Mucosa of rectum (tissue), 2 donors: ENCODE measurements around the gene LRP2.

Experiments used
- H3K27ac ChIP-seq, 2 donors: one replicate each; pipeline ENCODE4 v1.7.0; 2013; ENCODE audit warnings: inconsistent platforms in 2 of 2, low read depth in 2 of 2, low read length in 2 of 2
- H3K27me3 ChIP-seq, 2 donors: one replicate each; pipeline ENCODE4 v1.7.0; 2013; ENCODE audit warnings: low read length in 2 of 2; ENCODE audit not compliant: control insufficient read depth in 2 of 2, insufficient read depth in 2 of 2
- H3K36me3 ChIP-seq, 2 donors: one replicate each; pipeline ENCODE4 v1.7.0; 2013; ENCODE audit warnings: low read length in 2 of 2; ENCODE audit not compliant: control insufficient read depth in 2 of 2, insufficient read depth in 2 of 2
- H3K4me1 ChIP-seq, 2 donors: one replicate each; pipeline ENCODE4 v1.7.0; 2013; ENCODE audit warnings: low read length in 2 of 2, mild to moderate bottlenecking in 1 of 2; ENCODE audit not compliant: control insufficient read depth in 2 of 2, insufficient read depth in 2 of 2
- H3K4me3 ChIP-seq, 2 donors: one replicate each; pipeline ENCODE4 v1.7.0; 2013; ENCODE audit warnings: low read length in 2 of 2
- H3K9ac ChIP-seq, 2 donors: one replicate each; pipeline ENCODE4 v1.7.0; 2013; ENCODE audit warnings: low read length in 2 of 2, low read depth in 1 of 2, mild to moderate bottlenecking in 1 of 2
- H3K9me3 ChIP-seq, 2 donors: one replicate each; pipeline ENCODE4 v1.7.0; 2013; ENCODE audit warnings: low read length in 2 of 2; ENCODE audit not compliant: control insufficient read depth in 2 of 2
- donor health status: healthy.
- donor health status: Normal muscosa, but diverticular disease.

Gene LRP2

DNA sequence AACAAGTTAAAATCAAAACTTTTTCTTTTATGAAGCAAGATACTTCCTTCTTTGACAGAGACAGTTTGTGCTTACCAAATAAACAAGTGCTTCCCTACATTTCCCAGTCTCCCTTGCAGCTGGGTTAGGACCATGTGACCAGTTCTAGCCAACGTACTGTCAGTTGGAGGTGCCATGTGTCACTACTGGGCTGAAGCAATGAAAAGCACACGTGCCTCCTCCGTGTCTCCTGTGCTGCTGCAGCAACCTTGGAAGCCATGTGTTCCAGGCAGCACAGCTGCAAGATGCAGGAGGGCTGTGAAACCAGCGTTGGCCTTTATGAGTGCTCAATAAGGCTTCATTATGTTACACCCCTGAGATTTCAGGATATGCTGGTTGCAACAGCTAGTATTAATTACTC lies 199.7 kb downstream of the LRP2 start:
- Histone ChIP-seq H3K27ac (no peak overlapping the region), H3K9me3 (no peaks in the 10 kb centered on the region), H3K4me1 (no peaks in the 10 kb centered on the region), H3K27me3 (no peaks in the 10 kb centered on the region), H3K9ac (no peak overlapping the region), H3K36me3 (no peaks in the 10 kb centered on the region), H3K4me3 (no peak overlapping the region)

DNA sequence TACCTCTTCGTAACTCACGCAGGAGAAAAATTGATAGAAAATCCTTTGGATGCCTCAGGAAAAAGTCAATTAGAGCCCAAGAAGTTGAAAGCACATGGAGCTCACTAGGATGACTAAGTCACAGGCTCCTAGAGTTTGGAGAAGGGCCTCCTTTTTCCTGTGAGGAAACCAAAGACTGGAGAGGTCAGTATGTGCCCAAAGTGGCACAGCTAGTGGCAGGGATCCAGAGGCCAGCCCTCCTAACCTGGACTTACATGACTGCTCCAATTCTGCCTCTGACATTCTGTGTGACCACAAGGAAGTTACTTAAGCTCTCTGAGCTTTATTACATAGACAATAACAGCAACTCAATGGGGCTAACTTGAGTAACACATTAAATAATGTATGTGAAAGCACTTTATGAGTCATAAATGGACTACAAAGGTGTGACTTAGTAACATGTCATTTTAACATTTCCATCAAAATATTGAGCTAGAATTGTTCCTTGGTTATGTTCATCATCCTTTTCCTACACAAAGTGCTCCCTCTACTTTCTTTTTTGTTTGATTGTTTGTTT lies 201.3 kb downstream of the LRP2 start:
- H3K9ac ChIP-seq = no peak overlapping the region
- no peak overlapping the region for H3K4me3 ChIP-seq
- H3K27me3 ChIP-seq = no peaks in the 10 kb centered on the region
- no peak overlapping the region for H3K27ac ChIP-seq
- no peaks in the 10 kb centered on the region for H3K9me3 ChIP-seq
- H3K36me3 ChIP-seq = no peaks in the 10 kb centered on the region
- H3K4me1 ChIP-seq = no peaks in the 10 kb centered on the region

DNA sequence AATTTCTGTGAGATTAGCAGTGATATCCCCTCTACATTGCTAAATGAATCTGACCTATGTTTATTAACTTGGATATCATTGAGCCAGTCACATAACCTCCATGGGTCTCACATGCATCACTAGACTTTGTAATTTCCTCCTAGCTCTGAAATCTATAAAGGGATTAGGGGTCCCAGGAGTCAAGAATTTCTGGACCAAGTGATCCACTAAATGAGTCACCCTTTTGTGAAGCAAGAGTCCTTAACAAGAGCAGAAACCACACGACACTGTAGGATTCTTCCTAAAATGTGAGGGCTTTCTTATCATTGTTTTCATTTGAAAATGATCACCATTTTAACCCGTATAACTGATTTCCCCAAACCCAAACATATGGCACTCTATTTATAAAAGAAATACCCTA lies 202.6 kb downstream of the LRP2 start:
- no peak overlapping the region for H3K9ac ChIP-seq
- no peaks in the 10 kb centered on the region for H3K36me3 ChIP-seq

DNA sequence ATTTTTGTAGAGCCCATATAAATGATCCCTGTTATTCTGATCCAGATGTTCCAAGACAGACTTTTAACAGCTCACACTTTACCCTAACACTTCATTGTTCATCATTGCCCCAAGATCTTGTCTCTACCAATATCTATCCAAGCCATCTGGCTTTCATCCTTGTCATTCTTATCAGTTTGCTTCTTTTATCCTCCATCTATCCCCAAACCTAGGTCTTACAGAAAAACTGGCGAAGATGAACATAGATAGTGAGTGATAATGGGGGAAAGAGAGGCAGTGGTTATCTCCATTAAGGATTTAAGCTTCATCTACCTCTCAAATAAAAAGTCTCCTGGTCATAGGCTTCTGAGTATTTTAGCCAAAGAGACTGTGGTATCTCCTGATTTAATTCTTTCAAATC lies 203.5 kb downstream of the LRP2 start:
- Histone ChIP-seq H3K36me3 (no peaks in the 10 kb centered on the region), H3K9me3 (no peaks in the 10 kb centered on the region), H3K4me3 (no peak overlapping the region), H3K4me1 (no peaks in the 10 kb centered on the region), H3K27me3 (no peaks in the 10 kb centered on the region), H3K9ac (no peak overlapping the region), H3K27ac (no peak overlapping the region)

More for the DNA sequence above, 202.6 kb downstream of the LRP2 start:
- Histone ChIP-seq H3K27ac (no peak overlapping the region), H3K4me3 (no peak overlapping the region), H3K4me1 (no peaks in the 10 kb centered on the region), H3K9me3 (no peaks in the 10 kb centered on the region), H3K27me3 (no peaks in the 10 kb centered on the region)

DNA sequence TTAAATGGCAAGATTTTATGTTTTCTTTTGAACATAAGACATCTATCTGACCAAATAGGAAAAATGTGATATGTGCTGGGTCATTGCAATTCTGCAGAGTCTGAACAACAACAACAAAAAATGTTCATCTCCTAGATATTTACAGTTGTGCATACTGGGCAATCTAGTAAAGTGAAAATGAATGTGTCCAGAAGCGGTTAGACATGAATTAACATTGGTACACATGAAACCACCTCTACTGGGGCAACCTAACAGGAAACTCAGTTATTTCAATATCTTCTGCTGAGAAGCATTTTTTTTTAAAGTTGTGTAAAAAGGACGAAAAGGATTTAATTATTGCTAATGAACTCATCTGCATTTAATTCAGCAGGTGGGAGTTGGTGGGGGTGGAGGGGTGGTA lies 216.1 kb downstream of the LRP2 start:
- H3K9ac ChIP-seq = no peak overlapping the region
- H3K27me3 ChIP-seq = peaks cover 0 to 4% of the 10 kb centered on the region in 2 donors
- no peaks in the 10 kb centered on the region for H3K4me1 ChIP-seq
- H3K4me3 ChIP-seq = no peak overlapping the region
- no peaks in the 10 kb centered on the region for H3K9me3 ChIP-seq
- H3K36me3 ChIP-seq = no peaks in the 10 kb centered on the region
- H3K27ac ChIP-seq = no peak overlapping the region

DNA sequence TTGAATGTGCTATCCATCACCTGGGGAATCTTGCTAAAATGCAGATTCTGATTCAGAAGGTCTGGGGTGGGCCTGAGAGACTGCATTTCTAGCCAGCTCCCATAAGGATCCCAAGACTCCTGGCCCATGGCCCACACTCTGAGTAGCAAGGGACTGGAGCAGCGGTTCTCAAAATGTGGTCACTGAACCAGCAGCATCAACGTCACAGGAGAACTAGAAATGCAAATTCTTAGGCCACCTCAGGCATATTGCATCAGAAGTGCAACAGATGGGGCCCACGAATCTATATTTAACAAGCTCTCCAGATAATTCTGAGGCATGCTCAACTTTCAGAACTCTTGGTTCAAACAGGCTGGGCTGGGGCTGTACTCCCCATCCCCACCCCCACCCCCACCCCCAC lies 218.3 kb downstream of the LRP2 start:
- no peak overlapping the region for H3K9ac ChIP-seq
- no peak overlapping the region for H3K27ac ChIP-seq
- H3K36me3 ChIP-seq = no peaks in the 10 kb centered on the region
- H3K9me3 ChIP-seq = no peaks in the 10 kb centered on the region
- no peak overlapping the region for H3K4me3 ChIP-seq
- no peaks in the 10 kb centered on the region for H3K27me3 ChIP-seq
- H3K4me1 ChIP-seq = no peaks in the 10 kb centered on the region

DNA sequence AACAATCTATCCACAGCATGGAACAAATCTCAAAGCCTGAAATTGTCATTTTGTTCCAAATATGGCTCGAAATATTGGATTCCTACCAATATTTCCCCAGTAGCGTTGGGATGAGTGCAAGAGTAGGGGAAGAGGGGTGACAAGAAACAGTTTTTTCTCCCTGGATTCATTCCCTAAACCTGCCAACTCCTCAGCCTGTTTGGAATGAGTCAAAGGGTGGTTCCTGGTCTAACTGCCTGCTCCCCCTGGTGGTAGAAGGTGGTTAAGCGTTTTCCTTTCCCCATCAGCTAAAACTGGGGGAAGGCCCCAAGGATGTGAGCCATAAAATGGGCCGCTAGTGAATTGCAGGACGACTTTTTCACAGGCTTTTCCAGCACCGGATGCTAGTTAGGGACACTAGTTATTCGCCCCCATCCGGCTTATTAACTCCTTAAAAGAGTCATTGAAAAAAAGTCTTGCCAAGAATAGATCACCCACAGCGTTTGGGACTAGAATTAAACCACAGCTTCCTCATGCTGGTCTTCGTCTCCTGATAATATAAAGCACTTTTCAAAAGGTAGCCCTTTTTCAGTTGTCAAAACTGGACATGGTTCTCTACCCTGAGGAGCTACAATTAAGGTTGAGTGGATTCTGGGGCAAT lies 220.5 kb downstream of the LRP2 start:
- H3K36me3 ChIP-seq = no peaks in the 10 kb centered on the region
- no peaks in the 10 kb centered on the region for H3K4me1 ChIP-seq
- H3K27ac ChIP-seq = no peak overlapping the region
- no peak overlapping the region for H3K9ac ChIP-seq
- no peaks in the 10 kb centered on the region for H3K9me3 ChIP-seq
- no peaks in the 10 kb centered on the region for H3K27me3 ChIP-seq
- H3K4me3 ChIP-seq = no peak overlapping the region

DNA sequence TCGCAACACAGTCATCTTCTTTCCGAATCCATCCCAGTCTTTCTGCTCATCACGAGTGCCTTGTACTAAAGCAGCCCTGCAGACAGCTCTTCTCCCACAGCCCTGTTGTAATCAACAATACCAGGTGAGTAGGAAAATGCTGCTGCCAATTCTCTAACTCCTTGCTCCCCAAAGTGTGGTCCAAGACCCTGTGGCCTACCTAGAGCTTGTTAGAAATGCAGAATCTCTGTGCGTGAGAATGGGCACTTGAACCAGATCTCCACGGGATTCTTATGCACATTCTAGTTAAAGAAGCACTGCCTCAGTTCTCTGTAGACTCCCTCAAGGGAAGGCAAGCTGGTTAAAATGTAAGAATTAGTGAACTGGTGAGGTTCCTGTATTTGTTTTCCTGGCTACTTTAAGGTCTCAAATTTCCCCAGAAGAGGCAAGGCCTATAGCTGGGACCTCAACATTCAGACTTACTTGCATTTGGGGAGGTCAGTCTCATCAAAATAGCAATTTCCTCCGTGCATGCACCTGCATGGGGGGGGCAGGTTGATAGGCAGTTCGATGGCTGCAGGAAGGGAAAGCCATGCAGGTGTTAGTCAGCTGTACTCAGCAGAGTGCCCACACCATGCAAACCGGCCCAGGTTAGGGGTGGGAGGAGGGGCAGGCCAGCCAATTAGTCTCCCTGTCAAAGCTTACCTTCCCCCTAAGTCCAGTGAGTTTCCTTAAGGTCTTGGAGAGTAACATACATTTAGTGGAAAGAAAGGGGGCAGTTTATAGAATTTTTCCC lies 222.2 kb downstream of the LRP2 start:
- Histone ChIP-seq H3K9ac (no peak overlapping the region), H3K9me3 (no peaks in the 10 kb centered on the region), H3K4me1 (no peaks in the 10 kb centered on the region), H3K27ac (no peak overlapping the region), H3K27me3 (no peaks in the 10 kb centered on the region), H3K36me3 (no peaks in the 10 kb centered on the region), H3K4me3 (no peak overlapping the region)

DNA sequence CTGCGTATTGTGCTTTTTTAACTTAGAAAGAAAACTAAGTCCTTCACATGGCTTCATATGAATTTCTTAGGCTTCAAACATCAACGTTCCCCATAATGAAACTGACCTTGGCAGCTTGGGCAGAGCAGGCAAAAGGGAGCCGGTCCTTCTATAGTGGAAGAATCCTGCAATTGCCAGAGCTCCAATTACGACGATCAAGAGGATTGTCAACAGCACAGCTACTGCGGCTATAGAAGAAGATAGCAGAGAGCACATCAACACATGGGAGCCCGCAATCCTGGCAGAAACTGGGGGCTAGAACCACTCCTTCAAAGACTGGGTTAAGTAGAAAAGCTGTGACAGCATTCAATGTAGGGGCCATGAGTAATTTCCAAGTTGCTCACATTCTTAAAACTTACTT lies 223.2 kb downstream of the LRP2 start:
- H3K9me3 ChIP-seq = no peaks in the 10 kb centered on the region

DNA sequence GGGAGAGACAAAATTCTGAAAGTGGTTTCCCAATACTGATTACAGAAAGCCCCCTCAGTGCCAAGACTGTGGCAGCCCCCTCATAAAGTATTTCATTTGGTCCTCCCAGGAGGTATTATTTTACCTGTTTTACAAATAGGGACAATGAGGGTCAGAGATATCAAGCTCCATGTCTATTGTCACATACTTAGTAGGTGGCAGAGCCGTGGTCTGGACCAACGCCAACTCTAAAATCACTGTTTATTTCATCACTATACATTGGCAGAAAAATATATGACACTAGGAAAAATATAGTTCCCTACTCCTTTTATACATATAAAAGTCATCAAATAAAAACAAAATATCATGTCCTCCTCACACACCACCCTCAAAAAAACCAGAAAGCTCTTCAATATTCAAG lies 224.4 kb downstream of the LRP2 start:
- Histone ChIP-seq H3K36me3 (no peaks in the 10 kb centered on the region), H3K27me3 (no peaks in the 10 kb centered on the region), H3K4me1 (no peaks in the 10 kb centered on the region), H3K4me3 (no peak overlapping the region), H3K9ac (no peak overlapping the region), H3K27ac (no peak overlapping the region), H3K9me3 (no peaks in the 10 kb centered on the region)

More for the DNA sequence above, 223.2 kb downstream of the LRP2 start:
- H3K27me3 ChIP-seq = no peaks in the 10 kb centered on the region
- H3K27ac ChIP-seq = no peak overlapping the region
- no peak overlapping the region for H3K9ac ChIP-seq
- no peak overlapping the region for H3K4me3 ChIP-seq
- no peaks in the 10 kb centered on the region for H3K36me3 ChIP-seq
- H3K4me1 ChIP-seq = no peaks in the 10 kb centered on the region
